ENCODE results near the gene ZFYVE28.
A peak's percentile ranks its signal among the peaks of the same experiment; 100 is the strongest.
"Not testable (repeated sequence)": the region's sequence is repeated elsewhere in the genome, so short reads cannot be mapped to it uniquely, and the experiment has no call there.

Gene ZFYVE28

DNA sequence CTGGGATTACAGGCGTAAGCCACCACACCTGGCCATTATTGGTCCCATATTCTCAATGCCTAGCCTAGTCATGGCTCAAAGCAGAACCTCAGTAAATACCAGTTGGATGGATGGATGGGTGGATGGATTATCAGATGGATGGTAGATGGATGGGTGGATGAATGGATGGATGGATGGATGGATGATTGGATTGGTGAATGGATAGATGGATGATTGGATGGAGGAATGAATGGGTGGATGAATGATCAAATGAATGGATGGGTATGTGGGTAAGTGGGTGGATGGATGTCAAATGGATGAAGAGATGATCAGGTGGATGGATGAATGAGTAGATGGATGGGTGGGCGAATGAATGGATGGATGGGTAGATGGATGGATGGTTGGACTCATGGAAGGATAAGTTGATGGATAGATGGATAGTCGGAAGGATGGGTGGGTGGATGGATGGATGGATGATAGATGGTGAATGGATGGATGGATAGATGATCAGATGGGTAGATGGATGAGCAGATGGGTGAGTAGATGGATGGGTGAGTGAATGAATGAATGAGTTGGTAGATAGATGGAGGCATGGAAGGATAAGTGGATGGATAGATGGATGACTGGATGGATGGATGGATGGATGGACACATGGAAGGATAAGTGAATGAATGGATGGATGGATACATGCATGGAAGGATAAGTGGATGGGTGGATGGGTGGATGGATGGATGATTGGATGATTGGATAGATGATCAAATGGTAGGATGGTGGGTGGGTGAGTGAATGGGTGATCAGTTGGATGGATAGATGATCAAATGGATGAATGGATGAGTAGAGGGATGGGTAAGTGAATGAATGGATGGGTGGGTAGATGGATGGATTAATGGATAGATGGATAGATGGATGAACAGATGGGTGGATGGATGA lies 28.5 kb upstream of the ZFYVE28 start:
- no peak for DNase-seq

DNA sequence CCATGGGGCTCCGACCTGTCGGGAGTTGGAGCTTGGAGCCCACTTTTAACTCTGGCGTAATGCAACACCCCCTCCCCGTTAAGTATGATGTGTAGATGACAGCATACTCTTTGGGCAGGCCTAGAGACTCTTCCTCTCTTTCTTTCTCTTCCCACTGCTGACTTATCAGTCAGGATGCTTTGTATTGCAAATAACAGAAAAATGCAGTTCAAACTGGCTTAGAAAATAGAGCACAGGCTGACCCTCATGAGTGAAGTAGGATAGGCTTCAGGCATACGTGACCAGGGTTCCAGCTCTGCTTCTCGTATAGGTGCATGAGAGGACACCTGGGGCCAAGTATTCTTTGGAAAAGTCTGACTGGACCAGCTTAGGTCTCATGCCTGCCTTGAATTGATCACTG lies 27.1 kb upstream of the ZFYVE28 start:
- DNase-seq: no peak

DNA sequence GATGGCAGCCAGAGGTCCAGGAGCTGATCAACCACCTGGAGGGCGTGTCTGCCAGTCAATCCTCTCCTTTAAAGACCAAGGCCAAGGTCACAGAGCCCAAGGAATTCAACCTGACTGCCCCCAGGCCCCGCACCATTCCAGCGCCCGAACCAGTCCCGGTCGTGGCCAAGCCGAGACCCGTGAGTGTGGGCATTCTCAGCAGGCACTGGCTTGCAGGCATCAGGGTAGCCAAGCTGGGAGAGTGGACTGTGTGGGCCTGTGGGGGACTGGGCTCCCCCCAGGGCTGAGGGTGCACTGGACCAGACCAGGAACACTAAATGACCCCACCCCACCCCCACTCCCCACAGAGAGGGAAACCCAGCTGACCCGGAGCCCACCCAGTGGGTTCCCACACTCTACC lies 26.7 kb upstream of the ZFYVE28 start:
- DNase-seq: no peak

DNA sequence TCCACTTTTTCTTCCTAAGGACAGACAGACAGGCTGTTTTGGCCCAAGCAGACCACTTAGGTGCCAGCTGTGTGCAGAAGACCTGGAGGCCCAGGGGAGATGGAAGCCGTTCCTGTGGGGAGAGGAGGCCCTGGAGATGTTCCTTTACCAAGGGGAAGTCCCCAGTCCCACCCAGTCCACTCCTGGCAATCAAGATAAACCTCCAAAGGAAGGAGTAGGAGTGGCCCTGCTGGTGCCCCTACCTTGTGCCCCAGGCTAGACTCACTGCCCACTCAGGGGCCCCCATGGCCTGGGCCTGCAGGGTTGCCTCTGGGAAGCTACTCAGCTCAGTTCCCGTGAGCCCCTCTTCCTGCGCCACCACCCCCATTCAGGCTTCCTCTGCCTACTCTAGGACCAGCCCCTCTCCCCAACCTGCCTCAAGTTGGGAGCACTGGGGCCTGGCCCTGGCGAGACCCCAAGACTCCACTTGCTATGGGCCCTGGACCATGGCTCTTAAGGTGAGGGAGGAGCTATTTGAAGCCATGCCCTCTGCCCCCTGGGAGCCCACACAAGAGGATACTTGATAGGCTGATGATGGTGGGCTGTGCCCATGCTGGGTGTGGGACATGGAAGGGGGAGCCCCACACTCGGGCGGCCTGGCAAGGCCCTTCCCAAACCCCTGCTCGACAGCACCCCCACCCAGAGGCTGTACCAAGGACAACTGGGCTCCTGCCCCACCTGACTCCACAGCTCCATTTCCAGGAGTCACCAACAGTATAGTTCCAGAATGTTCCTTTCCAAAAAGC lies 25.7 kb upstream of the ZFYVE28 start:
- no peak for DNase-seq

DNA sequence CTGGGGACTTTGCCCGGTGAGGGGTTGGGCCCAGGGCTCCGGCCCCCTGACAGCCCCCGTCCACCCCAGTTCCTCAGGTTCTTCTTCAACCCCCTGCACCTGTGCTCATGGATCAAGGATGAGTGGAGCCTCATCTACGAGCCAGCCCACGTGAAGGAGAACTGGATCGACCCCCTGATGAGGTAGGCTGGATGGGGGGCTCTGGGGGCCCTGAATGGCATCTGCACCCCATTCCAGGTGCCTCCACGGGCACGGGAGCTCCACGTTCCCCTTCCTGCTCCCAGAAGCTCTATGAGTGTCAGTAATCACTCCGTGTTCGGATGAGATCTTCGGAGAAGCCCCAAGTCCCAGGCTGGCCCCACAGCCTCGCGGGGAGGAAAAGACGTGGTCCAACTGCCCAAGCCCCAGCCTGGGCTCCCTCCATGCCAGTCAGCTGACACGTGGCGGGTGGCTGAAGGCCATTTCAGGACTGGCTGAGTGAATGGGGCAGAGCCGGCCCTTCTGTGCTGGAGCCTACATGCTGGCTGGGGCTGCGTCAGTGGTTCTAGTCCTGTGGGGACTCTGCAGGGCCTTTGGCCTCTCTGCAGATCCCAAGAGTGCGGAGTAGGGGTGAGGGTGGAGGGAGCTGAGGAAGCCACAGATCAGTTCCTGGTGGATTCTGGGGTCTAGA lies 24.8 kb upstream of the ZFYVE28 start:
- no peak for DNase-seq

DNA sequence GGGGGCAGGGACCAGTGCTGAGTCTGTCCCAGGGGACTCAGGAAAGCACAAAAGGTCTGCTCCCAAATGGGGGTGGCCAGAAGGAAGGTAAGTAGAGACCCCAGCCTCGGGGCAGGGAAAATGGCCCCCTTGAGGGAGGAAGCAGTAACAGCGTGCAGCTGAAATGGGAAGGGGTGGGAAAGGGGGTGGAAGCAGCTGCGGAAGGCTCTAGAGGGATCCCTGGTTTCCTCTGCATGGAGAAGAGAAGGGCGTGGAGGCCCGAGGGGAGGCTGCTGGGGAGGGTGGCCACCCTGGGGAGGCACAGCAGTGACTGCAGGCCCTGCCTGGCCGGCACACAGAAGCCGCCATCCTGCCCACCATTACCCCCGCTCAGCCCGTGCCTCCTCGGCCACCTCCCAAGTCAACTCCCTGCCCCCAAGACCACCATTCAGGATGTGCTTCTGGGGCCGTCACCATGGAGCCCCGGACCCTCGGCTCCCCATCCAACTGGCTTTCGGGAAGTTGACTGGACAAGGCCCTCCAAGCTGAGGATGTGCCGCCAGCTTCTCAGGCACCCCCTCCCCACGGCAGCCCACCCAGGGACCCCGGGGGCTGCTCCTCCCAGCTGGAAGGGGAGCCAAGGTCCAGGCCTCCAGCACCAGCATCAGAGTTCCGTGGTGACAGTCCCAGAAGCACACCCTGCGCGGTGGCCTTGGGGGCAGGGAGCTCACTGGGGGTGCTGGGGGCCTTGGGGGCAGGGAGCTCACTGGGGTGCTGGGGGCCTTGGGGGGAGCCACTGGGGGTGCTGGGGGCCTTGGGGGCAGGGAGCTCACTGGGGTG lies 23.9 kb upstream of the ZFYVE28 start:
- no peak for DNase-seq

DNA sequence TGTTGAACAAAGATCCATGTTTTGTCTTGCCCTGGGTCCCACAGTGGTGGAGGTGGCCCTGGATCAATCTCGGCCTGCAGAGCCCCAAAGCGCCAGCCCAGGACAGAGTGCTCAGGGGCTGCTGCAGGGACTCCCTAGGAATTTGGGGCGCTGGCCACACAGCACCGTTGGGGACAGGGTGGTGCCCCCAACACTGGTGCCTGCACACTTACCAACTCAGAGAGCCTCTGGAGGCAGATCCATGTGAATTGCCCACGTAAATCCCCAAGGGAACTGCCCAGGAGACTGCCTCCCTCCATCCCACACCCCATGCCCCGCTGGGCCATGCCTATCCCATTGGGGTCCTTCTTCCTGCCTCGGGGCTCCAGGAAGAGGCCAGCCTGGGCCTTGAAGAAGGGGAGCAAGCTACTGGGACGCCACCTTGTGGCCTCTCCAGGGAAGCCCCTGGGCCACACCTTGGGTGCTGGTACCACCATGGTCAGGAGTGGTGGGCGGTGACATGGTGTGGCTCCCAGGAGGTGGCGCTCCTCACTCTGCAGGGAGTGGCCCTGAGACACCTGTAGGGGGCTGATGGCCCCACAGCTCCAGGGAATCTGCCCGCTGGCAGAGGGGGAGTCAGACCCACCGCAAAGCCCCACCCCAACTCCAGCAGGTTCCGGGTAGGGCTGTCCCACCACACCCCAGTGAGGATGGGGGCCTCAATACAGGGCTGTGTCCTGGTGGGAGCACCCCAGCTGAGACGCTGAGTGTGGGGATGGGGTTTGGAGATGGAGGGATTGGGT lies 23.1 kb upstream of the ZFYVE28 start:
- DNase-seq: peak; percentile 63

DNA sequence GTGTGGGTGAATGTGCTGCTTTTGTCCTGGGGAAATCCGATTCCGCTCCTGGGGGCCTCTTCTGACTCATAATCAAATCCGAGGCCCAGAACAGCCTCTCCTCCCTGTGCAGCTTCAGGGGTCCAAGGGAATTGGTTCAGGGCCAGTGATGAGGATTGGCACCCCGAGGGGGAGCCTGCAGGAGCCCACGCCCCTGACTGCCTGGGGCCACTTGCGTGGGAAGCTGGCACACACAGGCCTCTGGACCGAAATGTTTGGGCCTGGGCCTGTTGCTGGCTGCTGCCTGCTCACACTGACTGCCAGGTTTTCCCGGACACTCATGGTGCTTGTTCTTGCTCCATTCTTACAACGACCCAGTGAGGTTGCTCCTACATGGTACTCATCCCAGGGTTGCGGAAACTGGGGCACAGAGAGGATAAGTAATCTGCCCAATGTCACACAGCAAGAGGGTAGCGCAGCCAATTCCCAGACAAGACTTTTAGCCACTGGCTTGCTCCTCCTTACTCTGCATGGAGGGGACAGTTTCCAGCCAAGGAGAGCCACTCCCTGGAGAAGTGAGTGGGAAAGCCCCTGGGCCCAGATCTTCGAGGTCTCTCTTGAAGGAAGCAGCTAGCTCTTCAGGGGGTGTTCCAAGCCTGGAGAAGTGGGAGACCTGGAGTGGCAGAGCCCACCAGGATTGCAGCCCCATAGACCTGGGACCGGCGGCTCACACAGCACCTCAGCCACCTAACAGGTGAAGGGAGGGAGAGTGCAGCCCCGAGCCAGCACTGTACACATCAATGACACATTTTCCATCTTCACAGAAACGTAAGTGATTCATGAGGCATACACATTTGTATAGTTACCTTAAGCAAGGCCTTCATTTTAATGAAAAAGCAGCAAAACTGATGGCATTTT lies 20.6 kb upstream of the ZFYVE28 start:
- DNase-seq: no peak

DNA sequence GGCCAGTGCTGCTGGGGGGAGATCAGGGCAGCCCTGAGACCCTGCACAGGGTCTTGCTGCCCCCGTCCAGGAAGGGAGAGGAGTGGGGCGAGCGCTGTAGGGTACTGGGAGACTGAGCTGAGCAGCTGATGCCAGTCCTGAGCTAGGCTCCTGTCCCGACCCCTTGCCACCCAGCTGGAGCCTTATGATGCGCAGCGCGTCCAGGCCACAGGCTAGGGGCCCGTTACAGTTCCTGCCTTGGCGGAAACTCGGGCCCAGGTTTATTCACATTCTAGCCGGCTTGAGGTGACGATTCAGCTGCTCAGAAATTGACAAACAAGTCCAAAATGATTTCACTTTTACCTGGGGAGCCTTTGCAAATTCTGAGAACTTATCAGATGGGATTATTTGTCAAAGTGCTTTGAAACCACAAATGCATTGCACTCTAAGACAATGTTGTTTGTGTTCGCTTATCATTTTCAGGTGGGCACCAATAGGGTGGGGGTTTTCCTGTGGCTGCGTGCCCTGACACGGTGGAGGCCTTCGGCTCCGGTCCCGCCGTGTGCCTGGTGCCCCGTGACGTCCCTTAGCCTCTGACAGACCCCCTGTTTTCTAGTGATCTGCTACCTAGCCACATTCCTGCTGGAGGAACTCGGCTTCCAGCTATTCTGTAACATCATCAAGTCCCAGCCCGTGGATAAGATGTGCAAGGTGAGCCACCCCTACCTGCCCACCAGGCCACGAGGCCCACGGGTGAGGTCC lies 19.2 kb upstream of the ZFYVE28 start:
- no peak for DNase-seq

DNA sequence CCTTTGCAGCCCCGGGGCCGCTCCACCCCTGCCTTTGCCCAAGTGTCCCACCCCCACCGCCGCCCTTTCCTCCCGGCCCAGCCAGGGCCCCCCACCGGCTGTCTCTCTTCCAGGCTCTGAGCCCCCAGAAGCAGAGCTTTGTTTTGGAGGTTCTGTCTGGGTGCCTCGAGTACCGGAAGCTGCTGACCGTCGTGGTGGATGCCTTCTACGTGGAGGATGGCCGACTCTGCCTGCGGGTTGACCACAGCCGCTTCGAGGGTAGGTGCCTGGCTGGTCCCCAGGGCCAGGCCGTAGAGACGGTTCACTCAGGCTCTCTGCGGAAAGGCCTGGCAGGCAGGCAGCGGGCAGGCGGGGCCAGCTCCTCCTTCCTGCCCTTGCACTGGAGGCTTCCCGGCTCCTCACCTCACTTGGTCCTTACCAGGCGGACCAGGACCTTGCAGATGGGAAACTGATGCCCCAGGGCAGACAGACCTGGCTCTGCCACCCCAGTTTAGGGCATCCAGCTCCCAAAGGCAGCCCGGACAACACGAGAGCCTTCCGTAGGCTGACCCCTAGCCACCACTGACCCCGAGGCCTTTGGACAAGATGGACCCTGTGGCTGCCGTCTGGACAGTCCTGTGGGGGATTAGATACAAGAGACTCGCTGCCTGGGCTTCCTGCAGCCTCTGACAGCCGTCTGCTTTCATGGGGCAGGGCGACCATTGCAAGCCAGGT lies 18.5 kb upstream of the ZFYVE28 start:
- DNase-seq: no peak

DNA sequence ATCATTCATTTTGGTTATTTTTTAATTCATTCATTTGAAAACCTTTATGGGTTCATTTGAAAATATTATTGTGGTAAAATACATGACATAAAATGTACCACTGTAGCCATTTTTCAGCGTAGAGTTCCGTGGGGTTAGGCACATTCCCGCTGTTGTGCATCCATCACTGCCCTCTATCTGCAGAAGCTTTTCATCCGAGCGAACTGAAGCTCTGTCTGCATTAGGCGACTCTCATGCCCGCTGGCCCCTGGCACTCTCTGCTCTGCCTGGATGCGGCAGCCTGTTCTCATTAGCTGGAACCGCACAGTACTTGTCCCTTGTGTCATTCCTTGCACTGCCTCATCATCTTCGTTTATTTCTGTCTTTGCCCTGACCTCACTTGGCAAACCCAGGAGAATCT lies 17.9 kb upstream of the ZFYVE28 start:
- DNase-seq: no peak

DNA sequence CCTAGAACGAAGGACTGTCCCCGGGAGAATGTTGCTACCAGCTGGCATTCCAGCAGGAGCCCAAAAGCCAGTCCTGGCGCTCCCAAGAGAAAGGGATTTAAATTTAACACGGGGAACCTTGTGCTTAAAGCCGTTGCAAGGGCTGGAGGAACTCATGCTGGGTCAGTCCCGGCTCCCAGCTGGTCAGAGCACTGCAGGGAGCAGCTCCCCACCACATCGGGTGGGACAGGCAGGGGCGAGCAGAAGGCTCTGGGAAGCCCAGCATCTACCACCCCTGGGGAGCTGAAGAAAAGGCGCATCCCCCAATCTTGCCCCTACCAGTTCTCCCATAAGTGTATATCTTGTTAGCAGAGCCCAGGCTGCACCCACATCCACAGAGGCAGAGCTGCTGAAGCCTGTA lies 16.0 kb upstream of the ZFYVE28 start:
- DNase-seq: no peak

DNA sequence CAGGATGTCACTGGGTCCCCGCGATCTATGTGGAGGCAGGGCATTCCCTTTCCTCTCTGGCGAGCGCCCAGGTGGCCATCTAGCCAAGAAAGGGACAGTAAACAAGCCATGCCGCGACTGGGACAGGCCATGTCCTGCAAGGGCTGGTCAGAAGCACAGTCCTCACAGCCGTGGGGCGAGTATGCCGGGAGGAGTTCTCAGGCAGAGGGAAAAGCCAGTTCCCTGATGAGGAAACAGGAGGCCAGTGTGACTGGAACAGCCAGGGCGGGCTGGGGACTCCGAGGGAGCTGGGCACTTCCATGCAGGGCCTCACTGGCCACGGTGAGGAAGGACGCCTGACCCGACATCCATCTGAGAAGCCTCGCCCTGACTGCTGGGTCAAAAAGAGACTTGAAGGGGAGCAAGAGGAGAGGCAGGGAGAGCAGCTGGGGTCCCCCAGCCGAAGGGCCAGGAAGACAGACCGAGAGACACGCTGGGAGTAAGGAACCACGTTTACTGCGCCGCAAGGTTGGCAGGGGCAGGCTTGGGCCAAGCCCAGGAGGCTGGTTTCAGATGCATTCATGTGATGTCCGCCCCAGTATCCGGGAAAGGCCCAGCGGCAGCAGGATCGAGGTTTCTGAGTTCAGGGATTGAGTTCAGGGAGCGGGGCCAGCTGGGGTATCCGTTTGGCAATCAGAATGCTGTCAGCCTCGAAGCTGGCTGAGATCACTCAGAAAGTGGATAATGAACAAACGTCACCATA lies 15.3 kb upstream of the ZFYVE28 start:
- DNase-seq: no peak

DNA sequence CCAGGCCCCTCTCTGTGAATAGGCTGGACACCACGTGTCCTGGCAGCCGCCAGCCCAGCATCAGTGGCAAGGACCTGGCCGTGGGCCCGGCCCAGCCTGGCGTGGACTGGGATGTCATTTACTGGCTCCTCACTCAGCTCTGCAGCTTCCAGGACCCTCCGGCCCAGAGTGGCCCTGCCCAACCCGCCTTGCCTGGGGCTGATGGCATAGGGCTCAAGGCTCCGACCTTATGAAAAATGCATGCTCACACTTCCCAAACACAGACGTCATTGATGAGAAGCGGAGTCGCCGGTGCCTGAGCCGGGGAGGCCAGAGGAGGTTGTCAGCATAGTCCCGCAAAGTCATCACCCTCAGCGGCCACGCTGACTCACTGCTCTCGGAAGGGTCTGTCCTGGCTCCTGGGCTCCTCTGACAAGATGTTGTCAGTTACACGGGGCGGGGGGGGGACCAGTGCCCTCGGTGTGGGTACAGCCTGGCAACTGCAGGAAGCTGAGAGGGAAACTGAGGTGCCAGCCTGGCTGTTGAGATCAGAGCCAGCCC lies 14.6 kb upstream of the ZFYVE28 start:
- no peak for DNase-seq

DNA sequence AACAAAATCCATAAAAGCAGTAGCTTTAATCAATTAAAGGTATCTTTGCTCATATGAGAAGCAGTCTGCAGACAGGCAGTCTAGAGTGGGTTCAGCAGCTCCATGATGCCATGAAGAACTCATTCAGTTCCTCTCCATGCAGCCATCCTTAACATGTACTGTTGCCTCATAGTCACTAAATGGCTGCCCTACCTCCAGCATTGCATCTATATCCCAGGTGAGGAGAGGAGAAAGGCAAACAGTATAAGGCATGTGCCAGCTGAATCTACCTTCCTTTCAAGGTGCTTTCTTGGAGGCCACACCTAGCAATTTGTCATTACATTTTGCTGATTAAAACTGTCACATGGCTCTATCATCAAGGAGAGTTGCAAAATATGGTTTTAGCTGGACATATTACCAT lies 13.6 kb upstream of the ZFYVE28 start:
- DNase-seq: no peak

DNA sequence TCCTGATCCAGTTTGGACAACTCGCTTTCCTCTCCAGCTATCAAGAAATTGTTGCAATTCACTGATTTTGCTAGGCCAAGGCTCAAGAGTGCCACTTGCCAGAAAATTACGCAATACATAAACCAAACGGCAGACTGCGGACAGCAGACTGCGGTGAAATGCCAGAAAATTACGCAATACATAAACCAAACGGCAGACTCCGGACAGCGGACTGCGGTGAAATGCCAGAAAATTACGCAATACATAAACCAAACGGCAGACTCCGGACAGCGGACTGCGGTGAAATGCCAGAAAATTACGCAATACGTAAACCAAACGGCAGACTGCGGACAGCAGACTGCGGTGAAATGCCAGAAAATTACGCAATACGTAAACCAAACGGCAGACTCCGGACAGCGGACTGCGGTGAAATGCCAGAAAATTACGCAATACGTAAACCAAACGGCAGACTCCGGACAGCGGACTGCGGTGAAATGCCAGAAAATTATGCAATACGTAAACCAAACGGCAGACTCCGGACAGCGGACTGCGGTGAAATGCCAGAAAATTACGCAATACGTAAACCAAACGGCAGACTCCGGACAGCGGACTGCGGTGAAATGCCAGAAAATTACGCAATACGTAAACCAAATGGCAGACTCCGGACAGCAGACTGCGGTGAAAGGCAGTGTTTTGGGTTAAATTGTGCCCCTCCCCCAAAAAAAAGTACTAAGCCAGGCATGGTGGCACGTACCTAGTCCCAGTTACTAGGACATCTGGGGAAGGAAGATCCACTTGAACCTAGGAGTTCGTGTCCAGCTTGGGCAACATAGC lies 11.7 kb upstream of the ZFYVE28 start:
- not testable (repeated sequence) for DNase-seq

DNA sequence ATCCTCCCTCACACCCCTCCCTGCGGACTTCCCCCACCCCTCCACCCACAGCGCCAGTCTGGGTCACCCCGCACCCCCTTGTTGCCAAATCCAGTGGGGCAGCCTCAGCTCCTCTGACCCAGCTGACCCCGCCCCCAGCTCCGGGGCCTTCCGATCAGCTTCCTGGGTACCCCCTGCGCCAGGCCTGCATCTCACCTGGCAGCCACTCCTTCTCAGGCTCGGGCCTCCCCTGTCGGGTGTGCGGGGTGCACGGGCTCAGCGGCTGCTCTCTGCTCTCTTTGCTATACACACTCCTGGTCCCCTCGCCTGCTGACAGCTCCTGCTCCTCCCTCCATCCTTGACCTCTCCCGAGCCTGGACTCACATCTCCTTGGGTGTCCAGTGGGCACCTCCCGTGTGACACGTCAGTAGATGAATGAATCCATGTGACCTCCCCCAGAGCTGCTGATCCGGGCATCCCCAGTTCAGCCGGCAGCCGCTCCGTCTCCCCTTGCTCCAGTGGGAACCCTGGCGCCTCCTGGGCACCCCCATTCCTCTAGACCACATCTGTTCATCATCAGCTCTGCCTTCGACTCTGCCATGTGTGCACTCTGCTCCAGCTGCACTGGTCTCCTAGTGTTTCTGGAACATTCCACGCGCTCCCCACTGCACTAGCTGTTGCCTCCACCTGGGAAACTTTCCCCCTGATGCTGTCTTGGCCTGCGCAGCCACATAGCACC lies 10.2 kb upstream of the ZFYVE28 start:
- DNase-seq: no peak
